NT2/D1 (cell line): ENCODE data around the gene MGAT5B.

Experiments used
- YY1 ChIP-seq: IDR thresholded peaks from 2 replicates; pipeline ENCODE4 v1.6.1; 2011; ENCODE audit not compliant: insufficient read length, insufficient read depth
- ZNF274 ChIP-seq: IDR thresholded peaks from 2 replicates; pipeline ENCODE4 v1.6.1; 2011; ENCODE audit warnings: mild to moderate bottlenecking, low read depth, low read length

GRCh38 chr17:76996741-76997694 lies 128.8 kb downstream of the MGAT5B start:
- TF ChIP-seq YY1 (no peak), ZNF274 (no peak)
